Brain microvascular endothelial cell (primary cell): ENCODE results near the gene C11orf97.

Source experiments
- DNase-seq: peaks from one replicate; pipeline ENCODE4 v3.0.0-alpha.2; 2020
- H3K27ac ChIP-seq: fragments of 250-450 bp; sonication (Bioruptor Pico); 2 replicates; pipeline ENCODE4 v1.5.1; 2020; ENCODE audit warnings: mild to moderate bottlenecking, moderate library complexity
- H3K27me3 ChIP-seq: fragments of 250-450 bp; sonication (Bioruptor Pico); replicated peaks from 2 replicates; pipeline ENCODE4 v1.5.1; 2020; ENCODE audit warnings: mild to moderate bottlenecking
- H3K36me3 ChIP-seq: fragments of 250-450 bp; sonication (Bioruptor Pico); replicated peaks from 2 replicates; pipeline ENCODE4 v1.5.1; 2020; ENCODE audit warnings: mild to moderate bottlenecking
- H3K4me3 ChIP-seq: 2 replicates; pipeline ENCODE4 v1.5.1; 2011; ENCODE audit warnings: low read depth, mild to moderate bottlenecking, control low read depth, low read length, moderate library complexity
- in situ Hi-C: cut with HindIII; loops from 2 replicates; pipeline ENCODE4 v1.10.0; 2017; ENCODE audit warnings: low sequenced_read_pairs, low pct_ligation_motif_present
- TF ChIP-seq, protein P1 (sequence below): IDR thresholded peaks from 2 replicates; pipeline ENCODE4 v1.5.1; 2011; ENCODE audit warnings: low read depth, mild to moderate bottlenecking, moderate library complexity, low read length, control low read depth, inconsistent platforms; ENCODE audit errors: missing control alignments

The C11orf97 gene

DNA sequence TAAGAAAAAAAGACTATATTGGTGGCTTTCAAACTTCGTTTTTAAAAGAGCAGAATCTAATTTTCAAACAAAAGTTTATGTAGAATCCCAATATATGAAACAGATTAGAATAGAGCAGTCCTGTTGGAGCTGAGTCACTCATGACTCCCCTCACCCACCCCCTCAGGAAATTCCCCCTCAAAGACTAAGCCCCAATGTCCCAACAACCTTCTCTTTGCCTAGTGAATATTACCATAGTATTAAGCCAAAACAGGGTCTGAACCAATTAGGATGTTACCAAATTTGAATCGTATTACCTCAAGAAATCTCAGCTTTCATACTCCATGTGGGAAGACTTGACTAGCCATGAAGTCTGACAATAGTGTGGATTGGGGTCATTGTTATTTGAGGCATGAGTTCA is 47.1 kb downstream of the C11orf97 start:
- Histone ChIP-seq H3K36me3 (no peaks in the 10 kb centered on the region), H3K27ac (no peak overlapping the region), H3K27me3 (no peaks in the 10 kb centered on the region), H3K4me3 (no peak overlapping the region)
- in situ Hi-C loops, result no loop called here
- DNase-seq, result no peak
- TF ChIP-seq, protein P1, sequence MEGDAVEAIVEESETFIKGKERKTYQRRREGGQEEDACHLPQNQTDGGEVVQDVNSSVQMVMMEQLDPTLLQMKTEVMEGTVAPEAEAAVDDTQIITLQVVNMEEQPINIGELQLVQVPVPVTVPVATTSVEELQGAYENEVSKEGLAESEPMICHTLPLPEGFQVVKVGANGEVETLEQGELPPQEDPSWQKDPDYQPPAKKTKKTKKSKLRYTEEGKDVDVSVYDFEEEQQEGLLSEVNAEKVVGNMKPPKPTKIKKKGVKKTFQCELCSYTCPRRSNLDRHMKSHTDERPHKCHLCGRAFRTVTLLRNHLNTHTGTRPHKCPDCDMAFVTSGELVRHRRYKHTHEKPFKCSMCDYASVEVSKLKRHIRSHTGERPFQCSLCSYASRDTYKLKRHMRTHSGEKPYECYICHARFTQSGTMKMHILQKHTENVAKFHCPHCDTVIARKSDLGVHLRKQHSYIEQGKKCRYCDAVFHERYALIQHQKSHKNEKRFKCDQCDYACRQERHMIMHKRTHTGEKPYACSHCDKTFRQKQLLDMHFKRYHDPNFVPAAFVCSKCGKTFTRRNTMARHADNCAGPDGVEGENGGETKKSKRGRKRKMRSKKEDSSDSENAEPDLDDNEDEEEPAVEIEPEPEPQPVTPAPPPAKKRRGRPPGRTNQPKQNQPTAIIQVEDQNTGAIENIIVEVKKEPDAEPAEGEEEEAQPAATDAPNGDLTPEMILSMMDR, result no peak

DNA sequence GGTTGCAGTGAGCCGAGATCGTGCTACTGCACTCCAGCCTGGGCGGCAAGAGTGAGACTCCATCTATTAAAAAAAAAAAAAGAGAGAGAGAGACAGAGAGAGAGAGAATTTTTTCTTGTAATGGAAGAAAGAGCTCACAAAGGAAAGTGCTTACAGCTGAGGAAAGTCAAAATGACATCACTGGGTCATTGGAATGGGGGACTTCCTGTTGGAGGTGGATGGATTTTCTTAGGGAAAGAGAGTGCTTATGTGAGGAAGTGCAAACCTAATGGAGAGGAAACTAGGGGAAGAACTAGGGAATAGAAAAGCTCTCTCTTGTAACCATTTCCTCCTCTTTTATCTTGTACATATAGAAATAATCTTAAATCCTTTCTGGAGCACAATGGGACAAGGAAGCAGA is 48.6 kb downstream of the C11orf97 start:
- TF ChIP-seq, protein P1, result no peak
- in situ Hi-C loops, result no loop called here
- no peaks in the 10 kb centered on the region for H3K27me3 ChIP-seq
- H3K36me3 ChIP-seq, result no peaks in the 10 kb centered on the region
- H3K4me3 ChIP-seq, result no peak overlapping the region
- DNase-seq, result no peak
- H3K27ac ChIP-seq, result no peak overlapping the region

DNA sequence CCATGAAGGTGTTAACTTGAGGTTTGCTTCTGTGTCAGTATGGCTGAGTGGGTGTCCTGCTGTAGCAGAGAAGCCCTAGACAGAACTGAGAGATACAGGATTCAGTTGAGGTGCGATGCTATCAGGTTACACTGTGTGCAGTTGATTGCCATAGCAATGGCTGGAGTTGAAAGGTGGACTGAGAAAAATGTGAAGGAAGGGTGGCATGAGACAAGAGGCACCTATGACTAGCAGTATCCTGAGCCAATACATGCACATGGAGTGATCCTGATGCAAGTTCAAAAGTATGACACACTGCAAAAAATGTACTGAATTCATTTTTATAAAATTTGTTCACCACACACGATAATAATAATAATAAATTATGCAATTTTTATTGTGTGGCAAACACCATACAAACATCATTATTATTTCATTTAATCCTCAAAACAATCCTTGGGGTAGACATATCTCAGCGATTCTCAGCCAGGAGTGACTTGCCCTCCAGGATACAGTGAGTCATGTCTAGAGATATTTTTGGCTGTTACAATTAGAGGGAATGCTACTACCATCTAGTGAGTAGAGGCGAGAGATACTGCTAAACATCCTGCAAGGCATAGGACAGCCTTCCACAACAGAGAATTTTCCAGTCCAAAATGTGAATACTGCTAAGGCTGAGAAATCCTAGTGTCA is 51.1 kb downstream of the C11orf97 start:
- Histone ChIP-seq H3K4me3 (no peak overlapping the region), H3K27me3 (no peaks in the 10 kb centered on the region), H3K27ac (no peak overlapping the region), H3K36me3 (no peaks in the 10 kb centered on the region)
- peak; percentile 59 for DNase-seq
- in situ Hi-C loops, result no loop called here
- TF ChIP-seq, protein P1, result peak; percentile 58

- TF ChIP-seq, protein P1, result no peak
- Histone ChIP-seq H3K4me3 (no peak overlapping the region), H3K27ac (no peak overlapping the region), H3K36me3 (no peaks in the 10 kb centered on the region), H3K27me3 (no peaks in the 10 kb centered on the region)
- no peak for DNase-seq
- in situ Hi-C loops, result no loop called here
Observed at GRCh38 chr11:94563848-94564467, 51.7 kb downstream of the C11orf97 start.

DNA sequence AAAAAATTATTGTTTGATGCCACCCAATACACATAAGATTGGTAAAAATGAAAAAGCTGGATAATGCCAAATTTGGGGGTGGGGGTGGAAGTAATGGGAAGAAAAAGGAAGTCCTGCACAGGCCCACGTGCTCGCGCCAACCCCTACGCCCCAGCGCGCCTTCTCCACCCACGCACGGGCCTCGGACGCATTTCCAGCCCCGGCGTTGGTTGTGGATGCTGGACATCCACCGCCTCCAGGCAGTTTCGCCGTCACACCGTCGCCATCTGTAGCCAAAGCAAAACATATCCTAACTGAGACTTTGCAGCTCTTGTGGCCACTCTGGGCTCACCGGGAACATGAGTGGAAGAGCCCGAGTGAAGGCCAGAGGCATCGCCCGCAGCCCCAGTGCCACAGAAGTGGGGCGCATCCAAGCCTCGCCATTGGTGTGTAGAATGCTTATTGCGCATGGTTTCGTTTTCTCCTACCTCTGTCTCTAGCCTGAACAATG is 55.0 kb downstream of the C11orf97 start, which contains the start of gene PIWIL4:
Gene PIWIL4 (plus strand): TSS at position 188 of the 490 bp plus-strand sequence. CDS start 151 bp downstream, at position 339.
- Histone ChIP-seq H3K27ac (no peak within 1 kb of the TSS), H3K4me3 (no peak within 1 kb of the TSS), H3K36me3 (no peaks in the 10 kb centered on the region), H3K27me3 (no peaks in the 10 kb centered on the region)
- TF ChIP-seq, protein P1, result no peak
- no peak for DNase-seq
- in situ Hi-C loops, result no loop called here

DNA sequence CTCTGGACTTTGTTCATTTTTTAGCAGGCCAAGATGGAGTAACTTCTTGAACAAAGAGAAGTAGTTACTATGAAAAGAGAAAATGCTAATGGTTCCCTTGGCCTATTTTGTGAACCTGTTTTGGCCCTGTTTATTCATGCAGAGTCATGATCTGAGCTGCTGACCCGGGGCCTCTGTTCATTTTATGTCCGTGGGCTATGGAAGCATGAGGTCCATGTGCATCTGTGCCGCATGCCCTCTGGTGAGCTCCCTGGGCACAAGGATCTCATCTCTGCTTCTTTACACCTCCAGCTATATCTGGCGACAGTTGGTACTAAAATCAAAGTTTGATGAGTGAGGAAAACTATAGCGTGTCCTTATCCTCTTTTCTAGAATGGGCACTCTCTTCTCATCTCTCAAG is 55.9 kb downstream of the C11orf97 start:
- TF ChIP-seq, protein P1, result no peak
- no peaks in the 10 kb centered on the region for H3K27me3 ChIP-seq
- DNase-seq, result no peak
- no peak overlapping the region for H3K27ac ChIP-seq
- H3K4me3 ChIP-seq, result no peak overlapping the region
- in situ Hi-C loops, result no loop called here
- H3K36me3 ChIP-seq, result no peaks in the 10 kb centered on the region
